Glomerular endothelial cell (primary cell): ENCODE results near the gene MAPK10. TPM values are rescaled to one million over a fixed set of nuclear protein-coding genes. Genes with fewer than 3 reads are reported as not detected.
"Not testable (repeated sequence)": the region's sequence is repeated elsewhere in the genome, so short reads cannot be mapped to it uniquely, and the experiment has no call there.

Source experiments
- DNase-seq: peaks from one replicate; pipeline ENCODE4 v3.0.0-alpha.2; 2011; ENCODE audit warnings: low read depth, low spot score; ENCODE audit errors: extremely low read depth
- total RNA-seq: library from RNA; depleted of rRNA; stranded (reverse); fragments of >200 nt; gene quantifications from 2 replicates; pipeline ENCODE4 v1.2.3, GENCODE V29; 2015

MAPK10 gene
- total RNA-seq, 1 donor from 2014 or later: 0.06 TPM

GRCh38 chr4:86001591-86001990, 358.3 kb downstream of the MAPK10 start:
- DNase-seq: no peak

GRCh38 chr4:85995361-85995760, 364.5 kb downstream of the MAPK10 start:
- no peak for DNase-seq

- DNase-seq: no peak
These were observed 365.3 kb downstream of the MAPK10 start for GRCh38 chr4:85994576-85994975.

GRCh38 chr4:85993641-85994040, 366.2 kb downstream of the MAPK10 start:
- no peak for DNase-seq

- DNase-seq: no peak
These were observed 373.6 kb downstream of the MAPK10 start for GRCh38 chr4:85986266-85986665.

GRCh38 chr4:85979276-85979675, 380.6 kb downstream of the MAPK10 start:
- no peak for DNase-seq

GRCh38 chr4:85970535-85970934, 389.3 kb downstream of the MAPK10 start:
- no peak for DNase-seq

- peak; percentile 55 for DNase-seq
These were observed 390.7 kb downstream of the MAPK10 start for GRCh38 chr4:85968945-85969819.

GRCh38 chr4:85967872-85968271, 392.0 kb downstream of the MAPK10 start:
- no peak for DNase-seq

GRCh38 chr4:85966373-85966772, 393.5 kb downstream of the MAPK10 start:
- DNase-seq: no peak

- no peak for DNase-seq
These were observed 394.3 kb downstream of the MAPK10 start for GRCh38 chr4:85965529-85965928.

- not testable (repeated sequence) for DNase-seq
These were observed 394.8 kb downstream of the MAPK10 start for GRCh38 chr4:85965017-85965416.

GRCh38 chr4:85964298-85964697, 395.6 kb downstream of the MAPK10 start:
- DNase-seq: no peak

GRCh38 chr4:85963231-85963630, 396.6 kb downstream of the MAPK10 start:
- DNase-seq: no peak

- no peak for DNase-seq
These were observed 398.0 kb downstream of the MAPK10 start for GRCh38 chr4:85961887-85962286.

- no peak for DNase-seq
These were observed 403.4 kb downstream of the MAPK10 start for GRCh38 chr4:85956293-85956945.

GRCh38 chr4:85955620-85956292, 404.1 kb downstream of the MAPK10 start:
- DNase-seq: no peak

- no peak for DNase-seq
These were observed 406.2 kb downstream of the MAPK10 start for GRCh38 chr4:85953651-85954018.

GRCh38 chr4:85952972-85953650, 406.7 kb downstream of the MAPK10 start:
- no peak for DNase-seq

GRCh38 chr4:85952528-85952927, 407.3 kb downstream of the MAPK10 start:
- peak; percentile 65 for DNase-seq

- no peak for DNase-seq
These were observed 408.8 kb downstream of the MAPK10 start for GRCh38 chr4:85951099-85951498.
